KOPT-K1 (cell line): Measurements from ENCODE around the gene PIK3C2G.

ENCODE experiments used
- H3K27ac ChIP-seq: fragments of 200-600 bp; sonication (generic); 2 replicates; pipeline ENCODE4 v1.5.1; 2016; ENCODE audit warnings: antibody characterized with exemption, mild to moderate bottlenecking, low read depth, low read length; ENCODE audit not compliant: poor library complexity, severe bottlenecking
- H3K36me3 ChIP-seq: fragments of 200-600 bp; sonication (generic); 2 replicates; pipeline ENCODE4 v1.5.1; 2017; ENCODE audit warnings: antibody characterized with exemption, mild to moderate bottlenecking, low read length, moderate library complexity; ENCODE audit not compliant: insufficient read depth
- H3K9me3 ChIP-seq: fragments of 200-600 bp; sonication (generic); 2 replicates; pipeline ENCODE4 v1.5.1; 2017; ENCODE audit warnings: antibody characterized with exemption, low read length, mild to moderate bottlenecking; ENCODE audit not compliant: insufficient read depth, poor library complexity, severe bottlenecking

Gene PIK3C2G

DNA sequence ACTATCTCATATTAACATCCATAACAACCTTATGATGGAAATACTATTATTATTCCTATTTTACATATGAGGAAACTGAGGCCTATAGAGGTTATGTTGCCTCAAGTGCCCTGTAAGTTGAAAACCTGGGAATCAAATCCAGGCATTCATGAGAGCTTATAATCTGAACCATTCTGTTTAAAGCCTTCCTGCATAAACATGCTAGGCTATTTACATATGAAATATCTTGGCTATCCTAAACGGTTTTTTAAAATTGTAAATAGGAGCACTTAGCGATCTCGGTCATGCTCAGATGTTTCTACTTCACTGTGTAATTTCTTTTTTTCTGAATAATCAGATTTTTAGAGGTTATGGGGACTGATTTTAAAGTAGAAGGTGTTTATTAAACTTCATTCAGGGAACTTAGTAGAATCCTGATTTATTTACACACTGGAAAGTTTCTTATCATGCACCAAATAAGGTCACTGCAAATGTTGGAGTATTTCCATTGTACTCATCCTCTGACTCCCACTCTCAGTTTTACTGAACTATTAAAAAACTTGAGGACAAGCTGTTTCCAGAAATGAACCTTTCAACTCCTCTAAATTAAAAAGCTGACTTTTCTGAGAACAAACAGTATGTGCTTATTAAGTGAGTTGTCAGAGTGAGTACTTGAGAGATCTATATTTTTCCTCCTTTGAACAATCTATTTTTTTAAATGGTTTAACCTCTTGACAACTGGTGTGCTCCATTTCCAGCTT lies 141.7 kb downstream of the PIK3C2G start:
- H3K9me3 ChIP-seq = no peaks in the 10 kb centered on the region
- no peak overlapping the region for H3K27ac ChIP-seq
- H3K36me3 ChIP-seq = no peaks in the 10 kb centered on the region

DNA sequence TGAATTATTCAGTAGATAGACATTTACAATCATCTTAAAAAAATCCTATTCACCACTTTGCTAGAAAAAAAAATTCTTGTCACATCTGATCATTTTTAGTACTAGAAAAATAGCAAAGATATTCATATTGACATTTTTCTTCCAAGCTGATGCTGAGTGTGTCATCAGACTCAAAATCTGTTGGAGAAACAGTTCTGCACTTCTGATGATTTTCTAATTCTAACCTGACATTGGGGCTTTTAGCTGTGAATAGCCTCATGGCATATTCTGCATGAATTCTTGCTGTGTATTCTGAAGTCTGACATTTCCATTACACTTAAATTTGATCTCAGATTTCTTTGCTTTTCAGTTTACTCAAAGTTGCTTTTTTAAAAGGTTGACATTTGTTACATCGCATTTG lies 150.1 kb downstream of the PIK3C2G start:
- Histone ChIP-seq H3K27ac (no peak overlapping the region), H3K9me3 (no peaks in the 10 kb centered on the region), H3K36me3 (no peaks in the 10 kb centered on the region)

GRCh38 chr12:18414671-18415070 lies 153.4 kb downstream of the PIK3C2G start:
- Histone ChIP-seq H3K9me3 (no peaks in the 10 kb centered on the region), H3K36me3 (no peaks in the 10 kb centered on the region), H3K27ac (no peak overlapping the region)

GRCh38 chr12:18415227-18415626 lies 153.9 kb downstream of the PIK3C2G start:
- H3K9me3 ChIP-seq = no peaks in the 10 kb centered on the region
- H3K36me3 ChIP-seq = no peaks in the 10 kb centered on the region
- H3K27ac ChIP-seq = no peak overlapping the region

GRCh38 chr12:18416412-18416811 lies 155.1 kb downstream of the PIK3C2G start:
- no peaks in the 10 kb centered on the region for H3K9me3 ChIP-seq
- no peaks in the 10 kb centered on the region for H3K36me3 ChIP-seq
- no peak overlapping the region for H3K27ac ChIP-seq

GRCh38 chr12:18419311-18419710 lies 158.0 kb downstream of the PIK3C2G start:
- Histone ChIP-seq H3K27ac (no peak overlapping the region), H3K9me3 (no peaks in the 10 kb centered on the region), H3K36me3 (no peaks in the 10 kb centered on the region)

GRCh38 chr12:18421867-18422266 lies 160.5 kb downstream of the PIK3C2G start:
- H3K36me3 ChIP-seq = no peaks in the 10 kb centered on the region
- H3K27ac ChIP-seq = no peak overlapping the region
- H3K9me3 ChIP-seq = no peaks in the 10 kb centered on the region

GRCh38 chr12:18422871-18423270 lies 161.6 kb downstream of the PIK3C2G start:
- no peak overlapping the region for H3K27ac ChIP-seq
- no peaks in the 10 kb centered on the region for H3K9me3 ChIP-seq
- no peaks in the 10 kb centered on the region for H3K36me3 ChIP-seq

DNA sequence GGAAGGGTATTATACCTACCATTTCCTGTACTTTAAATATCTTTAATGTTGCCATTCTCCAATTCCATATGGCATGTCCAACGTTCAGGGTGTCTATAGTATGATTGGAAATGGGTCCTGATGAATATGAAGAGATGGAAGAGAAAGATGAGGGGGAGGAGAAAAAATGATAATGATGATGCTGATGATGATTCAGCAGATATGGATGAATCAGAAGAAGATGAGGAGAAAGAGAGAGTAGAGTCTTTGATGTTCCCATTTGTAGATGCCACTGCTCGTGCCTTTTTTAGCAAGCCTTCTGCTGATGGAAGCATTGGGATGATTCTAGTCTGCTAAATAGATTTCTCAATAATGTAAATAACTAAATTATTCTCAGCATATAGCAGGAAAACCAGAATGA lies 163.5 kb downstream of the PIK3C2G start:
- H3K27ac ChIP-seq = no peak overlapping the region
- H3K36me3 ChIP-seq = no peaks in the 10 kb centered on the region
- H3K9me3 ChIP-seq = no peaks in the 10 kb centered on the region

GRCh38 chr12:18427520-18427919 lies 166.2 kb downstream of the PIK3C2G start:
- Histone ChIP-seq H3K36me3 (no peaks in the 10 kb centered on the region), H3K27ac (no peak overlapping the region), H3K9me3 (no peaks in the 10 kb centered on the region)

DNA sequence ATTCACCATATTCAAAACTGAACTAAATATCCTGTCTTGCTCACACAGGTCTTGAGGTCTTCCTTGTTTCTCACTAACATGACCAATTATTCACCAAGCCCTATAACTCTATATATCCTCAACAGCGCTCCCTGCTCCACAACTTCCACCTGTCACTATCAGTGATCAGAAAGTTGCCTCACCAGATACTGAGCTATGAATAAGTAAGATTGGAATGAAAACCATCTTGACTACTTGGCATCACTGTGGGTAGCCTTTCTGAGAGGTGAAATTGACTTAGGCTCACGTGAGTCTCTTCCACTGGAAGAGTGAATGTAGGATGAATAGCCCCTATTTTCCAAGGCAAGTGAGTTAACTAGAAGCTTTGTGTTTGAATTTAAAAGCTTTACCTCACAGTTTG lies 167.1 kb downstream of the PIK3C2G start:
- Histone ChIP-seq H3K36me3 (no peaks in the 10 kb centered on the region), H3K9me3 (no peaks in the 10 kb centered on the region), H3K27ac (no peak overlapping the region)

DNA sequence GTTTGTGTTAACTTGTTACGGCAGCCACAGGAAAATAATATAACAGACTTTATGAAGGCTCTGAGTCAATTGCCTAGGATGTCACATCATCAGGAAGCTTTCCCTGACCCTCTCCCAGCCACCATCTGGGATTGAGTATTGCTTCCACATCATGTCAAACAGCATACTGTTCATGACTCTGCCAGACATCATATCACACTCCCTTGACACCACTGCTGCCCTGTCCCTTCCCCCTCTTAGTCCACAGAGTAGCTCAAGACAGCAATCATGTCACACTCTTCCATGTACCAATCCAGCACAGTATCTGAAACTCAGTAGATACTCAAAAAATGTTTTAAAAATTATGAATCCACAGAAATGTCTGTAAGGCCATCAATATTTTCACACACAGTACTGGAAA lies 168.0 kb downstream of the PIK3C2G start:
- H3K27ac ChIP-seq = no peak overlapping the region
- H3K9me3 ChIP-seq = no peaks in the 10 kb centered on the region
- no peaks in the 10 kb centered on the region for H3K36me3 ChIP-seq

DNA sequence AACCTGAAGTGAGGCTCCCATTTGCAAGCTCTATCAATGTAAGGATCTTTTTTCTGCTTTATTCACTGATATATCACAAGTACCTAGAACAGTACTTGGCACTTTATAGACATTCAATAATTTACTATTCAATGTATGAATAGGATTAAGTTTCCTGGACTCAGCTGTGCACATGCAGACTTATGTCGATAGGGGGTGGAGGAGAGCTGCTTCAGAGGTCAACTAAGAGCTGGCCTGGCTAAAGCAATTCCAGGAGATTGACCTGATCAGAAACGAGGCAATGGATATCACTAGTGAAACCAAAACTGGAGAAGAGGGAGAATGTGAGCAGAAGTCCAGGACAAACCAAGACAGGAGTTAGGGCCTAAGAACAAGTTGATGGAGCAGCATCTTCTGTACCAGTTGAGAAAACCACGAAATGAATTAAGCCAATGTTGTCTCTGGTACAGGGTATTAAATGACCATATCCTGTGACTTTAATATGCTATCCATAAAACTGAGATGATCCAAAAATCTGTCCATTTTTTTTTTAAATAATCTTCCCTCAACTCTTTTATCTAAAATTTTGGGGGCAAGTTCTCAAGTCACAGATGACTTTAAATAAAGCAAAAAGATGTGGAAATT lies 169.2 kb downstream of the PIK3C2G start:
- Histone ChIP-seq H3K9me3 (no peaks in the 10 kb centered on the region), H3K27ac (no peak overlapping the region), H3K36me3 (no peaks in the 10 kb centered on the region)

DNA sequence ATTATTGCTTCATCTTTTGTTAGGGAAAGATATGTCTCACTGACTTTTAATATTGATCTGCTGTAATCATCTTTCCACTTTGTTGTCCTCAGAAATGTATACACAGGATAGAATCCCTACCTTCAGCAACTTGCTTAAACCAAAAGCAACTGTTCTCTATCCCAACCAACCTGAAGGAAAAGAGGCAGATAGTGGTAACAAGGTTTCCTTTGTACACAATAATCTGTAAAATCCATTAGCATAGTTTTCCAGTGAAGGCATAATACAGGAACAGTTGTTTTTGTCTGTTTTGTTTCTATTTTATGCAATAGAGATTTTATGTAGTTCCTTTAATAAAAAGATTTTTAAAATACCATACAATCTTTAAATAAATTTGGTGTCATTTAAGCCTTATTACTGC lies 170.5 kb downstream of the PIK3C2G start:
- no peaks in the 10 kb centered on the region for H3K9me3 ChIP-seq
- H3K36me3 ChIP-seq = no peaks in the 10 kb centered on the region
- no peak overlapping the region for H3K27ac ChIP-seq

- H3K36me3 ChIP-seq = no peaks in the 10 kb centered on the region
- no peak overlapping the region for H3K27ac ChIP-seq
- H3K9me3 ChIP-seq = no peaks in the 10 kb centered on the region
These were observed 170.9 kb downstream of the PIK3C2G start for GRCh38 chr12:18432206-18432605.

DNA sequence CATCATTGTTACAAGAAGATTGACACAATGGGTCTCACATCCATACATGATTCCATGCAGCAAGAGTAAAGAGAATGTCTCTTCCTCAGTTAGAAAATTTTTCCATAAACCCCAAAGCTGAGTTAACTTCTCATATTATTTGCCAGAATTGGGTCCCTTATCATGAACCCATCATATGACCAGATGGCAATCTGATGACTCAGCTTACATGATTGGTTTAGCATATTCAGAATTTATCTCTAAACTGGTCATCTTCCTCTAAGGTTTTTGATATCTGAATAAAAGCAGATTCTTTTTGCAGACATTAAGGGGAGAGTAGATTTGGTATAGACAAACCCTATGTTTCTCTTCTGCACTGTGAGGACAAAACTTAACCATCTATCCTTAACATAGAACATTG lies 174.9 kb downstream of the PIK3C2G start:
- H3K27ac ChIP-seq = no peak overlapping the region
- H3K9me3 ChIP-seq = no peaks in the 10 kb centered on the region
- H3K36me3 ChIP-seq = no peaks in the 10 kb centered on the region
